Lower leg skin (tissue), 3 donors: Measurements from ENCODE around the gene ZNF106.

ENCODE experiments used
- CTCF ChIP-seq, 3 donors: fragments of 450-650 bp; IDR thresholded peaks; one replicate each; pipeline ENCODE4 v1.5.1; 2016; ENCODE audit warnings: antibody characterized with exemption in 3 of 3, mild to moderate bottlenecking in 3 of 3, moderate library complexity in 2 of 3
- POLR2A ChIP-seq, 2 donors: fragments of 450-650 bp; IDR thresholded peaks; one replicate each; pipeline ENCODE4 v1.6.1; 2016 to 2017; ENCODE audit warnings: antibody characterized with exemption in 2 of 2, mild to moderate bottlenecking in 1 of 2, moderate library complexity in 1 of 2

GRCh38 chr15:42371096-42371495 is 119.8 kb downstream of the ZNF106 start:
- TF ChIP-seq CTCF (IDR thresholded peaks at IDR 0.05) (no peak), POLR2A (IDR thresholded peaks at IDR 0.05) (no peak)
